Left renal pelvis (tissue), 4 donors: ENCODE measurements around the gene CCL11. TPM values are rescaled to one million over a fixed set of nuclear protein-coding genes. Genes with fewer than 3 reads are reported as not detected.

Source experiments
- DNase-seq, 4 donors: peaks; one replicate each; pipeline ENCODE4 v3.0.0-alpha.2; 2013; ENCODE audit warnings: low read depth in 4 of 4, low spot score in 3 of 4
- polyA plus RNA-seq, 4 donors: library from polyadenylated mRNA; unstranded; fragments of 120-200 nt; gene quantifications; one replicate each; pipeline ENCODE4 v1.2.1, GENCODE V29; 2013; ENCODE audit not compliant: insufficient read length in 4 of 4

The CCL11 gene
- polyA plus RNA-seq, 4 donors: 0.60 to 1.4 (median 0.96) TPM

DNA sequence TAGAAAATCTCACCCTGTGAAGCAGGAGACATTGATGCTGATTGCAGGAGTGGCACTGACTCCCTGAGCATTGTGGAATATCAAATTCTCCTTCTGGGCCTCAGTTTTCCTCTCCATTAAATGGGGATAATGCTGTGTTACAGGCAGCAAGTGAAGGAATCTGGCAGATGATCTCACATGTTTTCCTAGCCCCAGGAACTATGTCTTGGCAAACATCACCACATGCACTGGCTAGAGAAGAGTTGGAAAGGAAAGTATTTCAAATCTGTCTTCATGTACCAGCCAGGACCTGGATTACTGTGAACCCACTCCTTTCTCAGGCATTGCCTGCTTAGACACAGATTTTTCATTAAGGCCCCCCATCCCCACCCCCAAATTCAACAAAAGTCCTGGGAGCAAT, 20.1 kb downstream of the CCL11 start:
- DNase-seq: no peak

DNA sequence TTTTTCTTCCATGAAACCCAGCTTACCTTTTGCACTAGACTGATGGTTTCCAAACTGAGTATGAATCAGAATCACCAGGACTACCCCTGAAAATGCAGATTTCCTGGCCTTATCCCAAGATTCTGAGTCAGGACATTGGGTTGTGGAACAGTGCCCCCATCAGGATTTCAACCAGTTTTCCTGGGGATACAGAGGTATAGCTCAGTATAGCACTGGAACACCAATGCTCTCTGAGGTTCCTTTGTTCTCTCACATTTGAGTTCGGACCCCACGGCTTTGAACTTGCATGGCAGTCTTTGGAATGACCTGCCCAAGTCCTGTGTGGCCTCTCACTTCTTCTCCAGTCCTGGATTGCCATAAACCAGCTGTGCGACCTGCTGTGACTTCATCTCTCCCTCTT, 20.9 kb downstream of the CCL11 start:
- no peak for DNase-seq

DNA sequence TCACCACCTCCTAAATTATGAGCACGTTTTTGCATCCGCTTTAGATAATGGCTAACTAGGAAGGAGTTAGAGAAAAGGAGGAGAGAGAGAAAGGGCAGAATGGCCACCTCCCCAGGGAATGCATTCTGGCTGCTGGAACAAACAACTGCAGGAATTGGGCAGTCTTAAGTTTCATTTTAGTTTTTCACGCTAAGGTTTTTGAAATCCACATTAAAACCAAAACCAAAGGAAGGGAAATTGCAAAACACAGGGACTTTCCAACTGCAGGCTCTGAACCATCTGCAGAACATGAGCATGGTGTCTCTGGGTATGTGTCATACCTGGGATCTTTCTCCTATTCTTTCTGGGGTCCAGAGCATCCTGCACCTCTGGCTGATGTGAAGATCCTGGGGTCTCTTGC, 21.6 kb downstream of the CCL11 start:
- DNase-seq: no peak

DNA sequence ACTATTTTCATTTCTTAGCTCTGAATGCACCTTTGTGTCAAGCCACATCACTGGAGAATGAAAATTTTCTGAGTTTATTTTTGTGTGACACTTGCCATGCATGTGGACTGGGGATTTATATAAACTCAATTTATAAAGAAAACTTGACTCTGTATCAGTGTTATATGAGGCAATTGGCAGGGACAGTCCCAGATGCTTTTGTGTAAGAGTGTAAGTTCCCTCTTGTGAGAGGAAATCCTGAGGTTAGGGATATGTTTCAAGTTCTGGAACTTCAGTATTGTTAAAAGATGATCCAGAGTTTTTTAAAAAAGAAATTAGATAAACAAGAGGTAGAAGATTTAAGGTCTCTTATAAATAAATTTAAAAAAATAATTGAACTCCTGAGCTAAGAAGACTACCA, 22.8 kb downstream of the CCL11 start:
- DNase-seq: no peak

DNA sequence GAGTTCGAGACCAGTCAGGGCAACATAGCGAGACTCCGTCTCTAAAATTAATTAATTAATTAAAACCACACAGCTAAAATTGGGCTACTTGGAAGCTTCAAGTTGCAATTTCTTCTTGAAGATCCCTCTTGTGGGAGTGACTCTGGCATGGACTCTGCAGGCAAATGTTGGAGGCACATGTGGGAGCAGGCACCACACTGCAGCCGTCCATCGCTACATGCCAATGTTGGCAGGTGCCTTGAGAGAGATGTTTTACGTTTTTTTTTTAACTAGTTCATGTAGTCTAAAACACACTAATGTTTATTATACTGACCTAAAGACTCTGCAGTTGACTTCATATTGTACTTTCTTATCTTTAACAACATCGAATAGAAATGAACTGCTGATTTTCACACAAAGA, 25.7 kb downstream of the CCL11 start:
- DNase-seq: no peak

DNA sequence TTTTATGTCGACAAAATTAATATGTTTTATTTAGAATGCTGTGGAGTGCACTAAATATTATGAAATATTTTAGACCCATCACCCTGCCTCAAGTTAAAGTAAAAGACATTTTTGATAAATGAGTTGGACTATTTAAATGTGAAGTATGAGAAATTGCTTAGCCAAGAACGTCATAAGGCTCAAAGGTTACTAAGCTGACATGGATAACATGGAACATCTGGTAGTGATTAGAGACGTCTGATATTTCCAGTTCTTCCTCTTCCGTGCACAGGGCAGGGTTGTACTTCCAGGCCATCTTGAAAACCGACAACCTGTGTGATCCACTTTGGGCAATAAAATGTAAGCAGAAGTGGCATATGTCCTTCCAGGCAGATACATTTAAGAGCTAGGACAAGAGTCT, 26.5 kb downstream of the CCL11 start:
- DNase-seq: peak in 2 of 4 donors; percentile 43 to 44

DNA sequence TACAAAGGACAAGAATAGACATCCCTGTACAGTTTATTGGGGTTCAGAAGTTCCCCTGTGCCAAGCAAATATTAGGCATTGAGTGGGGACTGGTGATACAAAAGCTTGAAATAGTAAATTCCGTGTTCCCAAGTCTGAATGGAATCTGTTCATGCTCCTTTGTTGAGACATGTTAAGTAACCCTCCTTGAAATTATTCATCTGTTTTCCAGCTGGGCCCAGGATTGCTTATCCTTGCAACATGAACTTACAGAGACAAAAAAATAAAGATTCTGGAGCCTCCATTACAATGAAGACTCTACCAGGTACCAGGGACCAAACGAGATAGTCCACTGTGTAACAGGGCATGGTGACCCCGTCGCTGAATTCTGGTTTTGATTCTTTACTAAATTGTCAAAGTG, 27.6 kb downstream of the CCL11 start:
- DNase-seq: no peak

DNA sequence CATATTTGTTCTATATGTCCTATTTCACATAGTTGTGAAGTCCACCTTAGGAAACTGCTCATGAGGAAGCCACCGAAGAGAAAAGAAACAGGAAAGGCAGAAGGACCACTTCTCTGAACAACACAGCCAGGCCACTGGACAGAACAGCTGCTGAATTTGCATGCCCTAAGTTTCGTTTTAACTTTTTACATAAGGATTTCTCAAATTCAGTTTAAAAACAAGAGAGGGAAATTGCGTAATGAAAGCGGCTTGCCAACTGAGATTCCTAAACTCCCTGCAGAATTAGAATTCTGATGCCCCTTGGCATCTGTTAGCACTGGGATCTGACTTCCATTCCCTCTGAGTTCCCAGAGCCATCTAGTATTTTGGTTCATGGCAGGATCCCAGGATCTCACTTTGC, 28.7 kb downstream of the CCL11 start:
- no peak for DNase-seq

DNA sequence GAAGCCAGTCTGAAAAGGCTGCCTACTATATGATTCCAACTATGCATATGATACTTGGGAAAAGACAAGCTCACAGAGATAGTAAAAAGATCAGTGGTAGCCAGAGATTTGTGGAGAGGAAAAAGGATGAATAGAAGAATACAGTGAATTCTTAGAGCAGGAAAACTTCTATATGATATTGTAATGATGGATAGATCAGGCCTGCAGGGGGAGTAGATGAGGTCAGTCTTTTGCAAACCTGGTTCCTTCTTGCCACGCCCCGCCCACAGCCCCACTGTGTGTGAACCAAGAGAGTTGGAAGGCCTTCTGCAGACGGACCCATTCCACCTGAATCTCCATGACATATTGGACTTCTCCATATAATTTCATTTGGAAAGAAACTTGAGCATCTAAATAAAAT, 32.9 kb downstream of the CCL11 start:
- DNase-seq: no peak

DNA sequence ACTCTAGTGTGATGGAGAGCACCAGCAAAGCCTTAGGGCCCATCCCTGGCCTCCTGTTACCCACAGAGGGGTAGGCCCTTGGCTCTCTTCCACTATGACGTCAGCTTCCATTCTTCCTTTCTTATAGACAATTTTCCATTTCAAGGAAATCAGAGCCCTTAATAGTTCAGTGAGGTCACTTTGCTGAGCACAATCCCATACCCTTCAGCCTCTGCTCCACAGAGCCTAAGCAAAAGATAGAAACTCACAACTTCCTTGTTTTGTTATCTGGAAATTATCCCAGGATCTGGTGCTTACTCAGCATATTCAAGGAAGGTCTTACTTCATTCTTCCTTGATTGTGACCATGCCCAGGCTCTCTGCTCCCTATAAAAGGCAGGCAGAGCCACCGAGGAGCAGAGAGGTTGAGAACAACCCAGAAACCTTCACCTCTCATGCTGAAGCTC, 33.5 kb downstream of the CCL11 start, which contains the start of gene CCL8:
TSS of gene CCL8 (plus strand) at position 397 of the 445 bp plus-strand sequence. CDS start 67 bp downstream, outside the sequence.
- no peak for DNase-seq

DNA sequence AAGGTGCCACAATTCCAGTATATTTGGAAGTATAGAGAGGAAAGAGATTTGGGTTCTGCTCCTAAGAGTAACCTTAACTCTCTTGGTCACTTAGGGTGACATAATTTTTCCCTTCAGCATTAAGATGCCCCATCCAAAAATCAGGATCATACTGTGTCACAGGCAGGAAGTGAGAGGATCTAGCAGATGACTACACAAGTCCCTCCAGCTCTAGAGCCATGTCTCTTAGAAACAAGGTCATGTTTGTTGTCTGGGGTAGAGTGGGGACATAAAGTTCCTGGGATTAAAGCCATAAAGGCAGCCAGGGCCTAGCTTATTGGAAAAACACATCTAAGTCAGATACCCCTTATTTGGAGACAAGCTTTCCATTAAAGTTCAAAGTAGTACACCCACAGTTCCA, 36.4 kb downstream of the CCL11 start:
- no peak for DNase-seq

DNA sequence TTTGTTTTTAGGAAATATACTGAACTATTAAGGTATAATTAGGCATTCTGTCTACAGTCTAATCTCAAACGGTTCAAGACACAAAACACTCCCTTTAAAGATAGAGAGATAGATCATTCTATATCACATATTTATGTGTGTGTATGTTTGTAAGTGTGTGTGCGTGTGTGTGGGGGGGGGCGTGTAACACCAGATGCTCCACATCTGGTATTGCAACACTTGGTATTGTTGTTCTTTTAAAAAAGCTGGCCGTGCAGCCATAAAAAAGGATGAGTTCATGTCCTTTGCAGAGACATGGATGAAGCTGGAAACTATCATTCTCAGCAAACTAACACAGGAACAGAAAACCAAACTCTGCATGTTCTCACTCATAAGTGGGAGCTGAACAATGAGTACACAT, 42.0 kb downstream of the CCL11 start:
- peak in 1 of 4 donors; percentile 10 for DNase-seq

DNA sequence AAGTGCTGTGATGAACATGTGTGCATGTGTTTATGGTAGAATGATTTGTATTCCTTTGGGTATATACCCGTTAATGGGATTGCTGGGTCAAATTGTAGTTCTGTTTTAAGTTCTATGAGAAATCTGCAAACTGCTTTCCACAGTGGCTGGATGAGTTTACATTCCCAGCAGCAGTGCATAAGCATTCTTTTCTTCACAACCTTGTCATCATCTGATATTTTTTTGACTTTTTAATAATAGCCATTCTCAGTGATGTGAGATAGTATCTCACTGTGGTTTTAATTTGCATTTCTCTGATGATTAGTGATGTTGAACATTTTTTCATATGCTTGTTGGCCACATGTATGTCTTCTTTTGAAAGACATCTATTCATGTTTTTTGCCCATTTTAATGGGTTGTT, 52.2 kb downstream of the CCL11 start:
- no peak for DNase-seq

Other genes starting within 250 kb of the CCL11 start
- gene CCL2, start 30.5 kb upstream of the CCL11 start, polyA plus RNA-seq: 10 to 100 TPM; 14.2 to 95.7 (median 20.2) TPM
- gene CCL7, start 15.5 kb upstream of the CCL11 start, polyA plus RNA-seq: not detected
- 1 to 10 TPM in 1 of 4 donors, under 1 TPM in 2, not detected in 1; 0.20 to 4.2 (median 0.39) TPM for gene CCL8, start 33.7 kb downstream of the CCL11 start, polyA plus RNA-seq
- 1 to 10 TPM in 1 of 4 donors, under 1 TPM in 1, not detected in 2; 0.24 to 4.0 TPM for gene CCL13, start 70.7 kb downstream of the CCL11 start, polyA plus RNA-seq
- not detected for gene CCL1, start 77.5 kb downstream of the CCL11 start, polyA plus RNA-seq